A204.1 (cell line): ENCODE results near the gene SNAP91.
A peak's percentile ranks its signal among the peaks of the same experiment; 100 is the strongest.
"Not testable (repeated sequence)": the region's sequence is repeated elsewhere in the genome, so short reads cannot be mapped to it uniquely, and the experiment has no call there.

Experiments
- FAIRE-seq: peaks from 2 replicates; lab custom pipeline; 2012; peaks lifted over from hg19 to GRCh38; lab: Jason Lieb, UNC

Gene SNAP91

DNA sequence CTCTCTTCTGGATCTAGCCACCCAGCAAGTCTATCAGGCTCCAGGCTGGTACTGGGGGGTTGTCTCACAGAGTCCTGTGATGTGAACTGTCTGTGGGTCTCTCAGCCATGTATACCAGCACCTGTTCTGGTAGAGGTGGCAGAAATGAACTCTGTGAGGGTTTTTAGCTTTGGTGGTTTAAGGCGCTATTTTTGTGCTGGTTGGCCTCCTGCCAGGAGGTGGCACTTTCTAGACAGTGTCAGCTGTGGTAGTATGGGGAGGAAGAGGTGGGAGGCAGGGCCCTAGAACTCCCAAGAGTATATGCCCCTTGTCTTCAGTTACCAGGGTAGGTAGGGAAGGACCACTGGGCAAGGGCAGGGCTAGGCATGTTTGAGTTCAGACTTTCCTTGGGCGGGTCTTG lies 75.8 kb downstream of the SNAP91 start:
- FAIRE-seq: no peak

GRCh38 chr6:83629908-83630307 lies 79.0 kb downstream of the SNAP91 start:
- FAIRE-seq: not testable (repeated sequence)

GRCh38 chr6:83615025-83615999 lies 93.6 kb downstream of the SNAP91 start:
- FAIRE-seq: peak; percentile 95

GRCh38 chr6:83613378-83613777 lies 95.5 kb downstream of the SNAP91 start:
- no peak for FAIRE-seq

- FAIRE-seq: no peak
These were observed 99.7 kb downstream of the SNAP91 start for GRCh38 chr6:83609248-83609647.

DNA sequence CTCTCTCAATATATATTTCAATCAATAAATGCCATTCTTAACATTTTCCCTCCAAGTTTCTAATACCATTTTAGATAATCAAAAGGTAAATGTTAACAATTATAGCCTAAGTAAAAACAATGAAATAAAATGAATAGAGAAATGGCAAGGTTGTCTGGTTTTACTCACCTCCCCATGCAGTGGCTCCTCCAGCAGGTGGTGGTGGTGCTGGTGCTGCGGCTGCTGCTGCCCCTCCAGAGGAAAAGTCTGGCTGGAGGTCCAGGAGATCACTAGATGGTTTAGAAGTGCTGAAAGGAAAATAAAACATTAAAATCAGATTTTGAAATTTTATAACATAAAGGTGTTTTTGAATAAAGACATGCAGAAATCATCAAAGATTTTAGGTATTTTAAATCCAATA lies 103.4 kb downstream of the SNAP91 start:
- FAIRE-seq: no peak

DNA sequence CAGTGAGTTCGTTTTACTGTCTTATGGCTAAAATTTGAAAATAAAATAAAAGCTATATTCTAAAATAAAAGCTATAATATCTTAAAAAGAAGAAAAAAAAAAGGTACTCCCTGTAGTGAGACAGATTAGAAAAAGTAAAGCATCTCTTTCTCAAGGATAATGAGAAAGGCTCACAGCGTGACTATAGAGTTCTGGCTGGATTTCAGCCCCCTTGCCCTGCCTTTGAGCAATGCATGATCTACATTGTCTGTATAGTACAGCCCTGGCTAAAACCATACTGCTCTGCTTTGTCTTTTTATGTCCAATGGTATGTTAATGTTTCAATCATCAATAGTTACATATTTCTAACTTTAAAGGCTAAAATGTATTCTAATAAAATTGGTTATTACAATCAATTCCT lies 105.3 kb downstream of the SNAP91 start:
- no peak for FAIRE-seq

DNA sequence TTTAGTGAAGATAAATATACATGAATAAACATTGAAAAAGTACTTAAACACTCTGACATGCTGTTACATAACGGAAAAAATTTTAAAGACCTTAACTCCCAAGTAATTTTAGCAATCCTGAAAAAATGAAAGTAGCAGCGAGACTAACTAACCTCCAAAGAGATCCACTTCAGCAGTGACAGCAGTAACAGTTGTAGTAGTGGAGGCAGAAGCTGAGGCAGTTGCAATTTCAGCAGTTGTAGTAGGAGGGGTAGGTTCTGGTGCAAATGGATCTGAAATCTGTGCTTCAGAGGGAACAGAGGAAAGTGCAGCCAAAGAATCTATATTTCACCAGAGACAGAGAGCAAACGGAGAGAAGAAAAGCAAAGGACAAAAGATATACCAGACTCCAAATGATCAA lies 107.8 kb downstream of the SNAP91 start:
- FAIRE-seq: no peak

GRCh38 chr6:83600459-83600858 lies 108.4 kb downstream of the SNAP91 start:
- no peak for FAIRE-seq

GRCh38 chr6:83597511-83597910 lies 111.4 kb downstream of the SNAP91 start:
- FAIRE-seq: no peak

DNA sequence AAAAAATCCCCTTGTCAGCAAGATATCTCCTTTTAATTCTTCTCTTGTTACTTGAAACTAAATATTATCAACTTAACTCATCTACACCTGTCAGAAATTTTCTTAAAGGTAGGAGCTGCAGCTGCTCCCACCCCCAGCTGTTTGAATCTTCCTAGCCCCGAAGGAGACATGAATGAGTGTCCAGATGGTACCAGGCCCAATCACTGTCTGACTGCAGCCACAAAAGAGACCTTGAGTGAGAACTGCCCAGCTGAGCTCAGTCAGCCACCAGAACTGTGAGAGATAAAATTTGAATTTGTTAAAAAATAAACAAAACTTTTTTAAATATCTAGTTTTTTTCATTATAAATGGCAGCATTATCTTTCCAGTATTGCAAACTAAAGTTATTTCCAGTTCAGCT lies 111.8 kb downstream of the SNAP91 start:
- FAIRE-seq: no peak

- FAIRE-seq: no peak
These were observed 114.0 kb downstream of the SNAP91 start for GRCh38 chr6:83594941-83595340.

DNA sequence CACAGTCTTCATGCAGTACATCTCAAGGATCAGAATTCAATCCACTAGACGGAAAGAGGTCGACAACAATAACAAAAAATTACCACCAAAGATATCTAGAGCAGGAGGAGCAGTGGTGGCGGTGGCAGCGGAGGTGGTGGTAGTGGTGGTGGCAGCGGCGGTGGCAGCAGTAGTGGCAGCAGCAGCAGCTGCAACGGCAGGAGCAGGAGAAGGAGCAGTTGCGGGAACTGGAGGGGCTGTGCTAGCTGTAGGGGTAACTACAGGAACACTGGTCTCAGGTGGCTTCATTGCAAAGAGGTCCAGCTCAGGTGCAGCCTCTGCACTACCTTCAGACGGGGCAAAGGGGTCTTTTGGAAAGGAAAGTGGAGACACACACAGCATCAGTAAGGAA lies 115.5 kb downstream of the SNAP91 start:
- no peak for FAIRE-seq

DNA sequence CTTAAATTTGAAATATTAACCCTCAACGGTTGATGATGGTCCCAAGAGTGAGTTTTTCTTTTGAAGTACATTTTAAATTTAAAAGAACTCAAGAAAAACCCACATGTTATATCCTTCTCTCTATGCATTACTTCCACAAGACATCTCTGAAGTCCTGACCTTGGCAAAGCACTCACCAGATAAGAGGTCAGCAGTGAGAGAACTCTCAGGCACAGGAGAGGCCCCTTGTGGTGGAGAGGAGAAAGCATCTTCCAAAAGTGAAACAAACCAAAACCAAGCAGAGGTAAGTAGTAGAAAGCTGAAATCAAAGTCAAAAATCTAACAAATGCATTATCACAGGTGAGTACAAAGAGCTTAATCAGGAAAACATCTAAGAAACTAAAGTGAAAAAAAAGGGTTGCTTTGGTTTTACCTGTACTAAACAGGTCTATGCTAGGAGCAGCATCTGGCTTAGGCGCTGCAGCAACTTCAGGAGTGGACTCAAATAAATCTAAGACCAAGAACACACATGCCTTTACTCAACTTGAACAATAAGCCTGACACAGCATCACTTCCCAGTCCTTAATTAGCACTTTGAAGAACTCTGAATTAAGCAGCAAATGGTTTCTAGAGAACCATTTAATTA lies 116.0 kb downstream of the SNAP91 start:
- peak; percentile 52 for FAIRE-seq

- no peak for FAIRE-seq
These were observed 118.5 kb downstream of the SNAP91 start for GRCh38 chr6:83590416-83590815.

DNA sequence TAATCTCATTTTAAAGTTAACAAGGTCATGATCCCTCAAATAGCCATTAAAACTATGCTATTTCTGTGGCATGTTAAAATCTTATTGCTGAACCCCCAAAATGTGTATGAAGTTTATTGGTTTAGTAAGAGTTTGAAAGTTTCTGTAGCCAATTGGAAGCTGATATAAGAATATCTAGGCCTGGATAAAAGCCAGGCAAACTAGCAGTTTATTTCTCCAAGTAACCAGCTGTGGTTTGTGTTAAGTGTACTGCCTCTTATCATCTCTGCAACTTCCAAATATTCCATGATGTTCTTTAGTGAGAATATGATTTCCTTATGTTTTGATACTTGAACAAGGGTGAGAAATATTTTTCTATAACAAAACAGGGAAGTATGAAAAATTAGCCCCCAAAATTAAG lies 119.8 kb downstream of the SNAP91 start:
- no peak for FAIRE-seq

DNA sequence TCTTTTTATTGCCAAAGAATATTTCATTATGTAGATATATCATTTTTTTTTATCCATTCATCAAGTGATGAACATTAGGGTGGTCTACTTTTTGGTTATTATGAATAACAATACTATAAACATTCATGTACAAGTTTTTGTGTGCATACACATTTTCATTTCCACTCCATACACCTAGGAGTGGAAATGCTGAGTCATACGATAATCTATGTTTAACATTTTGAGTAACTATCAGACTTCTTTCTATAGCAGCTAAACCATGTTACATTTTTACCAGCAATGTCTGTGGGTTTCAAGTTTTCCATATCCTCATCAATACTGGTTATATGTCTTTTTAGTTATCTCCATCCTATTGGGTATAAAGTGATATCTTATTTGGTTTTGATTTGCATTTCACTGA lies 130.8 kb downstream of the SNAP91 start:
- no peak for FAIRE-seq

DNA sequence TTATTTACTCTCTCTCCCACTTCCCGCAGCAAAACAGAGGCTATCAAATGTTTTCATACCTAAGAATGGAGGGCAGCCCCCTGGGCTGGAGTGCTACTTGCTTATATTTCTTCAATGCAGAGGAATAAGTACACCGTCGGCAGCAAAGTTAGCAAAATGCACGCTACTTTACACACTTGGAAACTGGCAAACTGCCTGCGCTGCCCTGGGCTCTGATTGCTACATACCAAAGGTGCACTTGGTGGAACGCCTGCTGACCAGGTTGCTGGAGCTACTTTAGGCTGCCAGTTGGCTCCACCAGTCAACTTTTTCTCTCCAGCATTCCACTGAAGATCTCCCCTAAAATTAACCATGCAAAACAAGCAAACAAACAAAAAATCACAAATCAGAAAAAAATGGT lies 134.1 kb downstream of the SNAP91 start:
- FAIRE-seq: no peak

DNA sequence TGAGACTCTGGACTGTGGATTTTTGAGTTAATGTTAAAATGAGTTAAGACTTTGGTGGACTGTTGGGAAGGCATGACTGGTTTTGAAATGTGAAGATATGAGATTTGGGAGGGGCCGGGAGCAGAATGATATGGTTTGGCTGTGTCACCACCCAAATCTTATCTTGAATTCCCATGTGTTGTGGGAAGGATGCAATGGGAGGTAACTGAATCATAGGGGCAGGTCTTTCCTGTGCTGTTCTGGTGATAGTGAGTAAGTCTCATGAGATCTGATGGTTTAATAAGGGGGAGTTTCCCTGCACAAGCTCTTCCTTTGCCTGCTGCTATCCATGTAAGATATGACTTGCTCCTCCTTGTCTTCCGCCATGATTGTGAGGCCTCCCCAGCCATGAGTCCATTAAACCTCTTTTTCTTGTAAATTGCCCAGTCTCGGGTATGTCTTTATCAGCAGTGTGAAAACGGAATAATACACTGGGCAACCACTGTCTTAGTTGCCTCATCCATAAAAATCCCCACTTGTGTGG lies 137.2 kb downstream of the SNAP91 start:
- FAIRE-seq: not testable (repeated sequence)

GRCh38 chr6:83558975-83559374 lies 149.9 kb downstream of the SNAP91 start:
- no peak for FAIRE-seq

DNA sequence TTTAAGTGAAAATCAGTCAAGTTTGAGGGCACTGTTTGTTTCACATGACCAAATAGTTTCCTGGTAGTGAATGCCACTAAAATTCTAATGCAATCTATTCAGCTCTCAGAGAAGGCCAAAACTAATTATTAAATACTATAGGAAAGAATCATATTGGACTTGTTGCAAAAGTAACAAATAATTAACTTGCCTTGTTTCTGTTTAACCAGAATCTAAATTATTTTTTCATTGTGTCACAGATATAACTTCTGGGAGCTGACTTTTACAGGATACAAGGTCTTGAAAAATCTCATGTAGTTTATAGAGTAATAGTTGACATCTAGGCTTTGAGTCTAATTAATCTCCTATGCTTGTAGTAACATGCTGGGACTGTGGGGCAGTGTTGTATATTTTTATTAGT lies 152.0 kb downstream of the SNAP91 start:
- FAIRE-seq: no peak

DNA sequence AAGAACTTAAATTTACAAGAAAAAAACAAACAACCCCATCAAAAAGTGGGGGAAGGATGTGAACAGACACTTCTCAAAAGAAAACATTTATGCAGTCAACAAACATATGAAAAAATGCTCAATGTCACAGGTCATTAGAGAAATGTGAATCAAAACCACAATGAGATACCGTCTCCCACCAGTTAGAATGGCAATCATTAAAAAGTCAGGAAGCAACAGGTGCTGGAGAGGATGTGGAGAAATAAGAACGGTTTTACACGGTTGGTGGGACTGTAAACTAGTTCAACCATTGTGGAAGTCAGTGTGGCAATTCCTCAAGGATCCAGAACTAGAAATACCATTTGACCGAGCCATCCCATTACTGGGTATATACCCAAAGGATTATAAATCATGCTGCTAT lies 157.2 kb downstream of the SNAP91 start:
- FAIRE-seq: not testable (repeated sequence)

DNA sequence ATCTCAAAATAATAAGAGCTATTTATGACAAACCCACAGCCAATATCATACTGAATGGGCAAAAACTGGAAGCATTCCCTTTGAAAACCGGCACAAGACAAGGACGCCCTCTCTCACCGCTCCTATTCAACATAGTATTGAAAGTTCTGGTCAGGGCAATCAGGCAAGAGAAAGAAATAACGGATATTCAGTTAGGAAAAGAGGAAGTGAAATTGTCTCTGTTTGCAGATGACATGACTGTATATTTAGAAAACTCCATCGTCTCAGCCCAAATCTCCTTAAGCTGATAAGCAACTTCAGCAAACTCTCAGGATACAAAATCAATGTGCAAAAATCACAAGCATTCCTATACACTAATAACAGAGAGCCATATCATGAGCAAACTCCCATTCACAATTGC lies 158.4 kb downstream of the SNAP91 start:
- not testable (repeated sequence) for FAIRE-seq
